ENCODE data around the gene ASCC3.
"Not testable (repeated sequence)": the region's sequence is repeated elsewhere in the genome, so short reads cannot be mapped to it uniquely, and the experiment has no call there.

Gene ASCC3

GRCh38 chr6:100880853-100881706 lies at the start of gene ASCC3:
ASCC3 (minus strand) TSS chr6:100881329; CDS start chr6:100867997, 13,332 bp downstream.
- peak; percentile 89 for DNase-seq

GRCh38 chr6:100925749-100926148 lies 44.6 kb upstream of the ASCC3 start:
- DNase-seq = no peak

- DNase-seq = no peak
These were observed 43.6 kb upstream of the ASCC3 start for GRCh38 chr6:100924534-100925227.

GRCh38 chr6:100923481-100924165 lies 42.5 kb upstream of the ASCC3 start:
- no peak for DNase-seq

- DNase-seq = no peak
These were observed 39.0 kb upstream of the ASCC3 start for GRCh38 chr6:100920028-100920605.

- DNase-seq = no peak
These were observed 37.0 kb upstream of the ASCC3 start for GRCh38 chr6:100918152-100918551.

- DNase-seq = no peak
These were observed 34.7 kb upstream of the ASCC3 start for GRCh38 chr6:100915876-100916275.

GRCh38 chr6:100913400-100914276 lies 32.5 kb upstream of the ASCC3 start:
- no peak for DNase-seq

GRCh38 chr6:100906325-100906724 lies 25.2 kb upstream of the ASCC3 start:
- no peak for DNase-seq

- DNase-seq = no peak
These were observed 23.9 kb upstream of the ASCC3 start for GRCh38 chr6:100905067-100905466.

- DNase-seq = no peak
These were observed 23.2 kb upstream of the ASCC3 start for GRCh38 chr6:100904316-100904715.

- DNase-seq = no peak
These were observed 20.5 kb upstream of the ASCC3 start for GRCh38 chr6:100901582-100901981.

GRCh38 chr6:100899202-100899601 lies 18.1 kb upstream of the ASCC3 start:
- no peak for DNase-seq

- no peak for DNase-seq
These were observed 16.5 kb upstream of the ASCC3 start for GRCh38 chr6:100897671-100898070.

GRCh38 chr6:100893743-100894142 lies 12.6 kb upstream of the ASCC3 start:
- DNase-seq = no peak

GRCh38 chr6:100892693-100893092 lies 11.6 kb upstream of the ASCC3 start:
- DNase-seq = no peak

- DNase-seq = no peak
These were observed 11.0 kb upstream of the ASCC3 start for GRCh38 chr6:100892116-100892515.

GRCh38 chr6:100891079-100891478 lies 9.9 kb upstream of the ASCC3 start:
- no peak for DNase-seq

- not testable (repeated sequence) for DNase-seq
These were observed 9.5 kb upstream of the ASCC3 start for GRCh38 chr6:100890646-100891045.

GRCh38 chr6:100889351-100889750 lies 8.2 kb upstream of the ASCC3 start:
- no peak for DNase-seq

GRCh38 chr6:100886076-100886475 lies 4.9 kb upstream of the ASCC3 start:
- no peak for DNase-seq

- no peak for DNase-seq
These were observed 2.2 kb upstream of the ASCC3 start for GRCh38 chr6:100883347-100883746.
